ENCODE data around the gene ITIH3. TPM values are rescaled to one million over a fixed set of nuclear protein-coding genes. Genes with fewer than 3 reads are reported as not detected.

Gene ITIH3
- total and polyA plus RNA-seq, 2 experiments from 2014 or later, result 0.06 to 0.88 TPM

DNA sequence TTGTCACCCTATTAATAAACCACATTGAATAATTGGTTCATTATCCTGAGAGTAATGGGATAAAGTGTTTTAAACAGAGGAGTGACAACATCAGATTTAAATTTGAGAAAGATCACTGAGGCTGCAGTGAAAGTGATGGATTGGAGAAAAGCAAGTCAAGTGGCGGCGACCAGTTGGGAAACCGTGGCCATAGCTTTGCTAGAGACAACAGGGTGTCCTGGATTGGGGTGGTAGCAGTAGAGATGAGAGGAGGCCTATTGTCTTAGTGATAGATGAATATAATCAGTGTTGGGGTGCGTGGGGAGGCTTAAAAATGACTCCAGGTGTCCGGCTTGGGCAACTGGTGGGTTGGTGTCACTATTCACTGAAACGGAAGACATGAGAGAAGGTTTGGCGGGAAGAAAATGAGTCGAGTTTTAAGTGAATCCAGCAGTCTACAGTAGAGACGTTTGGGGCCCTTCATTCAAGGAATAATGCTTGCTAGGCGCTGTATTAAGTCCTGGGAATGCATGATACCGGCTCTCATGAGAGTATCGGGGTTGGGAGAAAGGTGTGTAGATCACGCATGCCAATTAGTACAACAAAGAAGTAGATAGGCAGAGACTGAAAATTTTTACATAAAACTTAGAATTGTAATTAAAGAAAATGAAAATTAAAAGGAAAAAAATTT, 24.7 kb upstream of the ITIH3 start:
- peaks cover 12% of the 10 kb centered on the region for H3K36me3 ChIP-seq
- H3K27me3 ChIP-seq, result no peaks in the 10 kb centered on the region
- DNase-seq (ENCODE audit: low read depth in 1 of 2, low spot score in 1 of 2), result peak; percentile 7 to 28
- H3K4me1 ChIP-seq (ENCODE audit: low read depth), result peaks cover 11% of the 10 kb centered on the region
- TF ChIP-seq, protein P1, sequence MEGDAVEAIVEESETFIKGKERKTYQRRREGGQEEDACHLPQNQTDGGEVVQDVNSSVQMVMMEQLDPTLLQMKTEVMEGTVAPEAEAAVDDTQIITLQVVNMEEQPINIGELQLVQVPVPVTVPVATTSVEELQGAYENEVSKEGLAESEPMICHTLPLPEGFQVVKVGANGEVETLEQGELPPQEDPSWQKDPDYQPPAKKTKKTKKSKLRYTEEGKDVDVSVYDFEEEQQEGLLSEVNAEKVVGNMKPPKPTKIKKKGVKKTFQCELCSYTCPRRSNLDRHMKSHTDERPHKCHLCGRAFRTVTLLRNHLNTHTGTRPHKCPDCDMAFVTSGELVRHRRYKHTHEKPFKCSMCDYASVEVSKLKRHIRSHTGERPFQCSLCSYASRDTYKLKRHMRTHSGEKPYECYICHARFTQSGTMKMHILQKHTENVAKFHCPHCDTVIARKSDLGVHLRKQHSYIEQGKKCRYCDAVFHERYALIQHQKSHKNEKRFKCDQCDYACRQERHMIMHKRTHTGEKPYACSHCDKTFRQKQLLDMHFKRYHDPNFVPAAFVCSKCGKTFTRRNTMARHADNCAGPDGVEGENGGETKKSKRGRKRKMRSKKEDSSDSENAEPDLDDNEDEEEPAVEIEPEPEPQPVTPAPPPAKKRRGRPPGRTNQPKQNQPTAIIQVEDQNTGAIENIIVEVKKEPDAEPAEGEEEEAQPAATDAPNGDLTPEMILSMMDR (IDR thresholded peaks at IDR 0.05; ENCODE audit: low read depth, low read length), result no peak
- H3K4me3 ChIP-seq, result peak overlapping the region; percentile 82
- no peaks in the 10 kb centered on the region for H3K9me3 ChIP-seq (ENCODE audit: low read depth)
- peak overlapping the region; percentile 86 for H3K27ac ChIP-seq

DNA sequence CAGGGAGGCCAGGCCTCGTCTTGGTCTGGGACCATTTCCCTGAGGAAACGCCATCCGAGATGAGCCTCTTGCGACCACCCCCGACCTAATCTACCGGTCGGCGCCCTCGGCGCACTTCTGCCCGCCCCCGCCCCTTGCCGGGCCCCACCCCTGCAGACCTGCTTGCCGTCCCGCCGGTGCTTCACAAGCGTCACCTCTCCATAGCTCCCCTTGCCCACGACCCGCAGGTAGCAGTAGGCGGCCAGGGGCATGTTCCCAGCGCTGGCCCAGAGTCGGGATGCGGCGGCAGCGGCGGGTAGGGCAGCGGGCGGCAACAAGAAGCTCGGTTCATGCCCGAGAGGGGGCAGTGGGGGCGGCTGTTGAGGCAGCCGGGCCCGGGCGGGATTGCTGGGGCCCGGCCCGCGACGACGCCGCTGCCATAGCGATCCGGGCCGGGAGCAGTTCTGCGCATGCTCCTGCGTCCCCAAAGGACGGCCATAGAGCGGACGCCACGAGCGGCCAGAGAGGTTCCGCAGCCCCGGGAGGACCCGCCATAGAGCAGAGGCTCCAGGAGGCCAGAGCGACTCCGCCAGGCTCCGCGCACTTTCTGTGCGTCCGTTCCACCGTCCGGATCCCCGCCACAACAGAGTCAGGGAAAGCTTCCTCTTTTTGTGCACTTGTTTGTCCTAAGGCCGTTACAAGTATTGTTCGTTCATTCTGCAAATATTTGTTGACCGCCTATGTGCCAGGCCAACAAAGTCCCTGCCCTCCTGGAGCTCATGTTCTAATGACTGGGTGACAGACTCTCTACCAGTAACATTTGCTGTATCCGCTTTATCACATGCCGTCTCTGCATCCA, 23.9 kb upstream of the ITIH3 start, which contains the start of gene NEK4:
NEK4 (minus strand) TSS at position 445 of the 838 bp plus-strand sequence; CDS start at position 251, 194 bp downstream.
- Histone ChIP-seq H3K27ac (peak within 1 kb of the TSS; percentile 86), H3K4me3 (peak within 1 kb of the TSS; percentile 82), H3K36me3 (peaks cover 8% of the 10 kb centered on the region), H3K4me1 (ENCODE audit: low read depth) (peaks cover 11% of the 10 kb centered on the region), H3K27me3 (no peaks in the 10 kb centered on the region), H3K9me3 (ENCODE audit: low read depth) (no peaks in the 10 kb centered on the region)
- TF ChIP-seq, protein P1 (IDR thresholded peaks at IDR 0.05; ENCODE audit: low read depth, low read length), result no peak
- DNase-seq (ENCODE audit: low read depth in 1 of 2, low spot score in 1 of 2), result peak; percentile 93 to 97

DNA sequence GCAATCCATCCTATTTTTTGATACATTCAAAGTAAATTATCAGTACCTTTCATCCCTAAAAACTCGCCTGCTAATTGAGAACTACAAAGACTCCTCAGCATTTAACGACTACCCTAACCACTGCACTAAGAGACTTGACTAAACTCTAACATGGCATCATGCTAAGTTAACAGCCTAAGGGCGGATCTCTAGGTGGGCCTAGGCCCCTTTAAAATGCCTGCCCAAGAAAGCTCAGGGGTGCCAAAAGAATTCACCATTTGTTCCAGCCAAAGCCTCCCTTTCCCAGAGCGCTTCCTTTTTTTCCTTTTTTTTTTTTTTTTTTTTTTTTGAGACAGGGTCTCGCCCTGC, 23.3 kb upstream of the ITIH3 start:
- no peak for DNase-seq (ENCODE audit: low read depth in 1 of 2, low spot score in 1 of 2)

DNA sequence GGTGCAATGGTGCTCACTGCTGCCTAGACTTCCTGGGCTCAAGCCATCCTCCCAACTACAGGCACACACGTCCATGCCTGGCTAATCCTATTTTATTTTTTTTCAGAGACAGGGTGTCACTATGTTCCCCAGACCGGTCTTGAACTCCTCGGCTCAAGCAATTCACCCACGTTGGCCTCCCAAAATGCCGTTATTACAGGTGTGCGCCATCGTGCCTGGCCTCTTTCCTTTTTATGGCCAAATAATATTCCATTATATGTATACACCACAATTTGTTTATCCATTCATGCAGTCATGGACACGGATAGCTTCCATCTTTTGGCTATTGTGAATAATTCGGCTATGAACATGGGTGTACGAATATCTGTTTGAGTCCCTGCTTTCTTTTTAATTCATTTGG, 22.9 kb upstream of the ITIH3 start:
- TF ChIP-seq, protein P1 (IDR thresholded peaks at IDR 0.05; ENCODE audit: low read depth, low read length), result no peak
- H3K27ac ChIP-seq, result no peak overlapping the region
- H3K4me1 ChIP-seq (ENCODE audit: low read depth), result peaks cover 11% of the 10 kb centered on the region
- no peak overlapping the region for H3K4me3 ChIP-seq
- no peaks in the 10 kb centered on the region for H3K9me3 ChIP-seq (ENCODE audit: low read depth)
- DNase-seq (ENCODE audit: low read depth in 1 of 2, low spot score in 1 of 2), result no peak
- no peaks in the 10 kb centered on the region for H3K27me3 ChIP-seq
- H3K36me3 ChIP-seq, result no peaks in the 10 kb centered on the region

More for the DNA sequence above, 23.3 kb upstream of the ITIH3 start:
- Histone ChIP-seq H3K4me1 (ENCODE audit: low read depth) (peaks cover 11% of the 10 kb centered on the region), H3K27me3 (no peaks in the 10 kb centered on the region), H3K27ac (peak overlapping the region; percentile 86), H3K36me3 (peaks cover 2% of the 10 kb centered on the region), H3K9me3 (ENCODE audit: low read depth) (no peaks in the 10 kb centered on the region), H3K4me3 (peak overlapping the region; percentile 82)
- TF ChIP-seq, protein P1 (IDR thresholded peaks at IDR 0.05; ENCODE audit: low read depth, low read length), result no peak

DNA sequence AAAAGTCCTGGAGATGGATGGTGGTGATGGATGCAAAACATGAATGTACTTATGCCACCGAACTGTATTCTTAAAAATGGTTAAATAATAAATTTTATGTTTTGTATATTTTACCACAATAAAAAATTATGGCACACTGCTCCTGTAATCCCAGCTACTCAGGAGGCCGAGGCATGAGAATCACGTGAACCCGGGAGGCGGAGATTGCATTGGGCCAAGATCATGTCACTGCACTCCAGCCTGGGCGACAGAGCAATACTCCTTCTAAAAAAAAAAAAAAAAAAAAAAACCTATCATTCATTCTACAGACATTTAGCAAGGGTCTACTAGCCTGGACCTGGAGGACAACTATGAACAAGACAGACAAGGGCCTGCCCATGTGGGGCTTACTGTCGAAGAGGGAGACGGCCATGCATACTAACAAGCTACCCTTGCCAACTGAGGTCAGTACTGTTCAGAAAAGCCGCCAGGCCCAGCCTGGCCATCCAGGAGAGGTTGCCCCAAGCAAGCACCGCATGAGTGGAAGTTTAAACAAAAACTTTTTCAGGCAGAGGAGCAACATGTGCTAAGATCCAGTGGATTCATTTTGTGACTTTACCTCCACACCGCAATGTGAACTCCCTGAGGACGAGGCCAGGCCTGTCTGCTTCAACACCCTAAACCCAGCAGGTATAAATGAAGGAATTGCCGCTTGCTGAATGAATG, 21.1 kb upstream of the ITIH3 start:
- H3K9me3 ChIP-seq (ENCODE audit: low read depth), result no peaks in the 10 kb centered on the region
- DNase-seq (ENCODE audit: low read depth in 1 of 2, low spot score in 1 of 2), result no peak
- TF ChIP-seq, protein P1 (IDR thresholded peaks at IDR 0.05; ENCODE audit: low read depth, low read length), result no peak
- H3K4me3 ChIP-seq, result no peak overlapping the region
- H3K4me1 ChIP-seq (ENCODE audit: low read depth), result peaks cover 11% of the 10 kb centered on the region
- no peaks in the 10 kb centered on the region for H3K36me3 ChIP-seq
- no peak overlapping the region for H3K27ac ChIP-seq
- H3K27me3 ChIP-seq, result no peaks in the 10 kb centered on the region
